Measurements from ENCODE around the gene SPATA6L. TPM values are rescaled to one million over a fixed set of nuclear protein-coding genes. Genes with fewer than 3 reads are reported as not detected.

The SPATA6L gene
- total RNA-seq, 1 experiment from 2014 or later, result 7.1 TPM

GRCh38 chr9:4689021-4689420 is 22.7 kb upstream of the SPATA6L start:
- no peaks in the 10 kb centered on the region for H3K9me2 ChIP-seq (ENCODE audit: insufficient read depth)
- H3K79me2 ChIP-seq (ENCODE audit: low read depth), result no peaks in the 10 kb centered on the region
- no peaks in the 10 kb centered on the region for H3F3A ChIP-seq (ENCODE audit: insufficient read depth, low read depth)
- ChIA-PET POLR2A (ENCODE audit: unreplicated experiment) (no interaction called here), CTCF (no interaction called here)
- H3K4me2 ChIP-seq, result no peak overlapping the region
- no peak overlapping the region for H3K4me3 ChIP-seq
- H3K9me3 ChIP-seq (ENCODE audit: insufficient read depth, low read depth), result no peaks in the 10 kb centered on the region
- H3K4me1 ChIP-seq (replicated peaks; ENCODE audit: insufficient read depth), result no peaks in the 10 kb centered on the region
- no peak overlapping the region for H2AFZ ChIP-seq
- DNase-seq, result no peak
- no peak overlapping the region for H3K27ac ChIP-seq
- TF ChIP-seq CTCF (conservative IDR thresholded peaks at IDR 0.05) (no peak), EZH2 (IDR thresholded peaks at IDR 0.05; ENCODE audit: low read depth) (no peak)
- intact Hi-C loops (cut with micrococcal nuclease; ENCODE audit: unreplicated experiment), result no loop called here
- H4K20me1 ChIP-seq (ENCODE audit: insufficient read depth), result no peaks in the 10 kb centered on the region
- H3K36me3 ChIP-seq (ENCODE audit: low read depth), result no peaks in the 10 kb centered on the region
- H3K27me3 ChIP-seq (ENCODE audit: insufficient read depth, low read depth), result no peaks in the 10 kb centered on the region
- no TSS peak for BruUV-seq (replicated peaks)

GRCh38 chr9:4686584-4686983 is 20.3 kb upstream of the SPATA6L start:
- H2AFZ ChIP-seq, result no peak overlapping the region
- H3K4me1 ChIP-seq (replicated peaks; ENCODE audit: insufficient read depth), result no peaks in the 10 kb centered on the region
- TF ChIP-seq CTCF (conservative IDR thresholded peaks at IDR 0.05) (no peak), EZH2 (IDR thresholded peaks at IDR 0.05; ENCODE audit: low read depth) (no peak)
- no peaks in the 10 kb centered on the region for H3K27me3 ChIP-seq (ENCODE audit: insufficient read depth, low read depth)
- intact Hi-C loops (cut with micrococcal nuclease; ENCODE audit: unreplicated experiment), result no loop called here
- no peak overlapping the region for H3K4me2 ChIP-seq
- BruUV-seq (replicated peaks), result no TSS peak
- POLR2A ChIA-PET (ENCODE audit: unreplicated experiment), result no interaction called here
- peaks cover 13% of the 10 kb centered on the region for H3K79me2 ChIP-seq (ENCODE audit: low read depth)
- no peaks in the 10 kb centered on the region for H3K9me2 ChIP-seq (ENCODE audit: insufficient read depth)
- H3K4me3 ChIP-seq, result no peak overlapping the region
- H3K9me3 ChIP-seq (ENCODE audit: insufficient read depth, low read depth), result no peaks in the 10 kb centered on the region
- no peaks in the 10 kb centered on the region for H4K20me1 ChIP-seq (ENCODE audit: insufficient read depth)
- CTCF ChIA-PET, result no interaction called here
- H3K36me3 ChIP-seq (ENCODE audit: low read depth), result no peaks in the 10 kb centered on the region
- no peak overlapping the region for H3K27ac ChIP-seq
- no peaks in the 10 kb centered on the region for H3F3A ChIP-seq (ENCODE audit: insufficient read depth, low read depth)
- no peak for DNase-seq

GRCh38 chr9:4686112-4686511 is 19.8 kb upstream of the SPATA6L start:
- Histone ChIP-seq H3K4me3 (no peak overlapping the region), H2AFZ (no peak overlapping the region), H3K27ac (no peak overlapping the region), H3K36me3 (ENCODE audit: low read depth) (no peaks in the 10 kb centered on the region), H3F3A (ENCODE audit: insufficient read depth, low read depth) (no peaks in the 10 kb centered on the region), H3K79me2 (ENCODE audit: low read depth) (peaks cover 18% of the 10 kb centered on the region), H3K9me3 (ENCODE audit: insufficient read depth, low read depth) (no peaks in the 10 kb centered on the region), H4K20me1 (ENCODE audit: insufficient read depth) (no peaks in the 10 kb centered on the region), H3K9me2 (ENCODE audit: insufficient read depth) (no peaks in the 10 kb centered on the region), H3K4me2 (no peak overlapping the region), H3K27me3 (ENCODE audit: insufficient read depth, low read depth) (no peaks in the 10 kb centered on the region), H3K4me1 (replicated peaks; ENCODE audit: insufficient read depth) (peaks cover 4% of the 10 kb centered on the region)
- intact Hi-C loops (cut with micrococcal nuclease; ENCODE audit: unreplicated experiment), result no loop called here
- ChIA-PET CTCF (no interaction called here), POLR2A (ENCODE audit: unreplicated experiment) (no interaction called here)
- no peak for DNase-seq
- BruUV-seq (replicated peaks), result no TSS peak
- TF ChIP-seq CTCF (conservative IDR thresholded peaks at IDR 0.05), result no peak
- TF ChIP-seq EZH2 (IDR thresholded peaks at IDR 0.05; ENCODE audit: low read depth), result no peak
